Astrocyte (in vitro differentiated cells and primary cell): ENCODE data around the gene SMAD4. TPM values are rescaled to one million over a fixed set of nuclear protein-coding genes. Genes with fewer than 3 reads are reported as not detected.
A peak's percentile ranks its signal among the peaks of the same experiment; 100 is the strongest.

Source experiments
- DNase-seq: peaks from one replicate; pipeline ENCODE4 v3.0.0-alpha.2; 2010; ENCODE audit warnings: low read depth
- FAIRE-seq: peaks from 2 replicates; lab custom pipeline; 2011; peaks lifted over from hg19 to GRCh38; lab: Jason Lieb, UNC
- H2AFZ ChIP-seq: 2 replicates; pipeline ENCODE4 v1.6.0; 2012; ENCODE audit warnings: low read depth, low read length, inconsistent platforms
- H3K27ac ChIP-seq: 2 replicates; pipeline ENCODE4 v1.5.1; 2011; ENCODE audit warnings: low read depth, low read length, inconsistent platforms
- H3K27me3 ChIP-seq: 2 replicates; pipeline ENCODE4 v1.6.0; 2011; ENCODE audit warnings: low read length, inconsistent platforms; ENCODE audit not compliant: insufficient read depth
- H3K36me3 ChIP-seq: 2 replicates; pipeline ENCODE4 v1.5.1; 2011; ENCODE audit warnings: low read length, inconsistent platforms; ENCODE audit not compliant: insufficient read depth
- H3K4me1 ChIP-seq: 2 replicates; pipeline ENCODE4 v1.5.1; 2011; ENCODE audit warnings: low read length, inconsistent platforms; ENCODE audit not compliant: insufficient read depth
- H3K4me2 ChIP-seq: 2 replicates; pipeline ENCODE4 v1.6.0; 2012; ENCODE audit warnings: low read length, inconsistent platforms
- H3K4me3 ChIP-seq: 2 replicates; pipeline ENCODE4 v1.5.1; 2011; ENCODE audit warnings: low read depth, mild to moderate bottlenecking, low read length, inconsistent platforms; ENCODE audit not compliant: insufficient read depth
- H3K79me2 ChIP-seq: 2 replicates; pipeline ENCODE4 v1.6.0; 2012; ENCODE audit warnings: mild to moderate bottlenecking, low read length, inconsistent platforms; ENCODE audit not compliant: insufficient read depth
- H3K9ac ChIP-seq: 2 replicates; pipeline ENCODE4 v1.6.0; 2012; ENCODE audit warnings: mild to moderate bottlenecking, low read length, inconsistent platforms
- H3K9me3 ChIP-seq: 2 replicates; pipeline ENCODE4 v1.5.1; 2012; ENCODE audit warnings: low read depth, mild to moderate bottlenecking, low read length, inconsistent platforms; ENCODE audit not compliant: insufficient read depth
- H4K20me1 ChIP-seq: 2 replicates; pipeline ENCODE4 v1.6.0; 2012; ENCODE audit warnings: low read length, inconsistent platforms; ENCODE audit not compliant: insufficient read depth
- H3K27ac Mint-ChIP-seq: one replicate; pipeline ENCODE4 v1.8.0; 2021; ENCODE audit warnings: mild to moderate bottlenecking, mixed read lengths; ENCODE audit not compliant: unreplicated experiment
- H3K27me3 Mint-ChIP-seq: one replicate; pipeline ENCODE4 v1.8.0; 2021; ENCODE audit warnings: low read depth, mixed read lengths; ENCODE audit not compliant: unreplicated experiment
- H3K36me3 Mint-ChIP-seq: one replicate; pipeline ENCODE4 v1.8.0; 2021; ENCODE audit warnings: low read depth, mixed read lengths; ENCODE audit not compliant: unreplicated experiment
- H3K4me1 Mint-ChIP-seq: one replicate; pipeline ENCODE4 v1.8.0; 2021; ENCODE audit warnings: low read depth, mixed read lengths; ENCODE audit not compliant: unreplicated experiment
- H3K4me3 Mint-ChIP-seq: one replicate; pipeline ENCODE4 v1.8.0; 2021; ENCODE audit warnings: mild to moderate bottlenecking, moderate library complexity, mixed read lengths; ENCODE audit not compliant: unreplicated experiment
- H3K9me3 Mint-ChIP-seq: one replicate; pipeline ENCODE4 v1.8.0; 2021; ENCODE audit warnings: mild to moderate bottlenecking, mixed read lengths; ENCODE audit not compliant: unreplicated experiment
- CTCF ChIP-seq: IDR thresholded peaks from 2 replicates; pipeline ENCODE4 v1.5.1; 2011; ENCODE audit warnings: low read depth, mild to moderate bottlenecking, inconsistent platforms, low read length, moderate library complexity; ENCODE audit not compliant: insufficient read depth
- EZH2 ChIP-seq: IDR thresholded peaks from 2 replicates; pipeline ENCODE4 v1.6.1; 2012; ENCODE audit warnings: mild to moderate bottlenecking, low read length, inconsistent platforms; ENCODE audit not compliant: insufficient read depth
- total RNA-seq: library from RNA; stranded (reverse); gene quantifications from 2 replicates; pipeline ENCODE4 v1.2.1, GENCODE V29; 2021

SMAD4 gene
- total RNA-seq, 1 donor from 2014 or later, result 87.7 TPM

- H3K4me3 Mint-ChIP-seq, result no peak overlapping the region
- DNase-seq (no peak), FAIRE-seq (no peak)
- H3K4me2 ChIP-seq, result no peak overlapping the region
- H3K79me2 ChIP-seq, result no peaks in the 10 kb centered on the region
- H3K4me1 Mint-ChIP-seq, result peaks cover 17% of the 10 kb centered on the region
- no peaks in the 10 kb centered on the region for H3K36me3 ChIP-seq
- H3K36me3 Mint-ChIP-seq, result peaks cover 4% of the 10 kb centered on the region
- H3K9me3 ChIP-seq, result no peaks in the 10 kb centered on the region
- no peak overlapping the region for H2AFZ ChIP-seq
- H3K9me3 Mint-ChIP-seq, result no peaks in the 10 kb centered on the region
- H3K27ac Mint-ChIP-seq, result no peak overlapping the region
- TF ChIP-seq EZH2 (no peak), CTCF (no peak)
- no peaks in the 10 kb centered on the region for H3K27me3 ChIP-seq
- H3K27ac ChIP-seq, result no peak overlapping the region
- no peaks in the 10 kb centered on the region for H3K27me3 Mint-ChIP-seq
- H4K20me1 ChIP-seq, result no peaks in the 10 kb centered on the region
- no peak overlapping the region for H3K4me3 ChIP-seq
- no peak overlapping the region for H3K9ac ChIP-seq
- H3K4me1 ChIP-seq, result peaks cover 13% of the 10 kb centered on the region
Measured at GRCh38 chr18:50987261-50987660, 42.8 kb upstream of the SMAD4 start.

DNA sequence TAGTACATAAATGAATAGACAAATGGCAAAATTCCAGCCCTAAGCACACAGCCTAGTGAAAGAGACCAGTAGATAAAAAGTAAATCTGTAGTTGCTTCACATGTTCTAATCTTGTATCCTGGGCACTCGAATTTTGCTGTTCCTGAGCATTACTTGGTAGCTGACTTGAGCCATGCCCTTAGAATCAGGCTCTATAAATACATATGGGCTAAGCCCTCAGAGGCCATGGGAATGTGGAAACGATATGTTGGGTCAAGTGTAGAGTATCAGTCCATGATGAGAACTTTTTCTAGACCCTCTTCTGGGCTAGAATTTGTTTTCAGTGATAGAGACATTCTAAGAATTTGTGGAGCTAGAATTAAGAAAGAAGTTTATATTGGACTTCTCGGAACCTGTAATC lies 40.3 kb upstream of the SMAD4 start:
- Histone ChIP-seq H2AFZ (no peak overlapping the region), H3K4me2 (no peak overlapping the region), H3K36me3 (no peaks in the 10 kb centered on the region), H3K27me3 (no peaks in the 10 kb centered on the region), H3K4me1 (peaks cover 13% of the 10 kb centered on the region), H3K9me3 (no peaks in the 10 kb centered on the region), H3K27ac (no peak overlapping the region), H3K4me3 (no peak overlapping the region), H4K20me1 (no peaks in the 10 kb centered on the region), H3K9ac (no peak overlapping the region), H3K79me2 (no peaks in the 10 kb centered on the region)
- H3K4me1 Mint-ChIP-seq, result peaks cover 20% of the 10 kb centered on the region
- FAIRE-seq, result no peak
- no peaks in the 10 kb centered on the region for H3K9me3 Mint-ChIP-seq
- no peak overlapping the region for H3K27ac Mint-ChIP-seq
- H3K4me3 Mint-ChIP-seq, result no peak overlapping the region
- DNase-seq, result no peak
- no peak for TF ChIP-seq CTCF
- no peak for TF ChIP-seq EZH2
- H3K27me3 Mint-ChIP-seq, result no peaks in the 10 kb centered on the region
- peaks cover 3% of the 10 kb centered on the region for H3K36me3 Mint-ChIP-seq

DNA sequence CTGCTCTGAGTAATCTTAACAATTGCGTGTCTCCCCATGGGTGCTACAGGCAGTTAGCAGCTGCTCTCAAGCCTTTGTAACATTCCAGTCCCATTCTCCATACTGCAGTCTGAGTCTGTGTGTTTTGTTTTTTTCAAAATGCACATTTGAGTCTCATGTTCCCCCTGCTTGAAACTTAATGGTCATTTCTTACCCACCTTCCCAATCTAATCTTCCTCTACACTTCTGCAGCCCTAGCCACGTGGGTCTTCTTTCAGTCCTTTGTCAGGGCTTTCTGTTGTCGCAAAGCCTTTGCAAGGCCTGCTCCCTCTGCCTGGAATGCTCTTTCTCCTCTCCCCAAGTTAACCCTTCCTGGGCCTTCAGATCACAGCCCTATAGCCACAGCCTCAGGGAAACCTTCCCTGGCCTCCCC lies 37.7 kb upstream of the SMAD4 start:
- FAIRE-seq, result no peak
- peak overlapping the region; percentile 29 for H3K27ac Mint-ChIP-seq

More for the DNA sequence above, 37.7 kb upstream of the SMAD4 start:
- DNase-seq, result no peak
- Histone ChIP-seq H3K4me2 (no peak overlapping the region), H3K9ac (no peak overlapping the region), H3K4me1 (no peaks in the 10 kb centered on the region), H3K9me3 (no peaks in the 10 kb centered on the region), H3K36me3 (no peaks in the 10 kb centered on the region), H3K4me3 (no peak overlapping the region), H3K27ac (no peak overlapping the region), H3K27me3 (no peaks in the 10 kb centered on the region), H3K79me2 (no peaks in the 10 kb centered on the region), H4K20me1 (no peaks in the 10 kb centered on the region), H2AFZ (no peak overlapping the region)
- H3K4me1 Mint-ChIP-seq, result peaks cover 7% of the 10 kb centered on the region
- H3K36me3 Mint-ChIP-seq, result no peaks in the 10 kb centered on the region
- no peak for TF ChIP-seq CTCF
- TF ChIP-seq EZH2, result no peak
- H3K4me3 Mint-ChIP-seq, result no peak overlapping the region
- H3K9me3 Mint-ChIP-seq, result no peaks in the 10 kb centered on the region
- H3K27me3 Mint-ChIP-seq, result no peaks in the 10 kb centered on the region
